HG02884 (cell line): ENCODE results near the gene CYTL1.
"Not testable (repeated sequence)": the region's sequence is repeated elsewhere in the genome, so short reads cannot be mapped to it uniquely, and the experiment has no call there.

ENCODE experiments used
- ATAC-seq: cut with Tn5 transposase; IDR thresholded peaks from one replicate; pipeline ENCODE4 v1.9.1; 2021; ENCODE audit warnings: mild to moderate bottlenecking, moderate library complexity; ENCODE audit not compliant: unreplicated experiment

Gene CYTL1

DNA sequence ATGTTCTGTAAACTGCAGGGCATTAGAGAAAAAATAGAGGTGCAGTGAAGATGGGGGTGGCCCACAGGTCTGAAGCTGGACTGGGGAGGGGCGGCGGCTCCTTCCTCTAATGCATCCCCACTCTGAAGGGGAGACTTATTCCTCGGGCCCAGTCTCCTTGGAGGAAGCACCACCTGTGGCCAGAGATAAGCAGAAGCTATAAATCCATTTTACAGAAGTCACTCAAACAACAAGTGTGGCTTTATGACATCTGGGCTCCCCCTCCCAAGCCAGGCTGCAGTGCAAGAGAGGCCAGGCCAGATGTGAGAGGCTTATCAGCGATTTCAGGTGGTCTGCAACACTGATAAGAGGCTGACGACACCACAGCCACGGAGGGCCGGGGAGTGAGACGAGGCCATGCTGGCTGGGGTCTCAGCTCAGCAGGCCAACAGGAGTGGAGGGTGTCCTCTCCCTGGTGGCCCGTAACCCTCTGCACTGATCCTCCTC is 15.8 kb downstream of the CYTL1 start:
- no peak for ATAC-seq

DNA sequence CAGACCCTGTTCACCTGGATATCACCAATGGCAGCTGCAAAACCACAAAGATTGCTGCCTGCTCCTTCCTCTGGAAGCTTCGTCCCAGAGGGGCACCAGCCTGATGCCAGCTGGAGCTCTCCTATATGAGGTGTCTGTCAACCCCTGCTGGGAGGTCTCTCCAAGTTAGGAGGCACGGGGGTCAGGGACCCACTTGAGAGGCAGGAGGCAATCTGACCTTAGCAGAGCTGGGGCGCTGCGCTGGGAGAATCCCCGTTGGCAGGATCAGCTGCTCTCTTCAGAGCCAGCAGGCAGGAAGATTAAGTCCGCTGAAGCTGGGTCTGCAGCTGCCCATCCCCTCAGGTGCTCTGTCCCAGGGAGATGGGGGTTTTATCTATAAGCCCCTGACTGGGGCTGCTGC is 17.6 kb downstream of the CYTL1 start:
- ATAC-seq = not testable (repeated sequence)

DNA sequence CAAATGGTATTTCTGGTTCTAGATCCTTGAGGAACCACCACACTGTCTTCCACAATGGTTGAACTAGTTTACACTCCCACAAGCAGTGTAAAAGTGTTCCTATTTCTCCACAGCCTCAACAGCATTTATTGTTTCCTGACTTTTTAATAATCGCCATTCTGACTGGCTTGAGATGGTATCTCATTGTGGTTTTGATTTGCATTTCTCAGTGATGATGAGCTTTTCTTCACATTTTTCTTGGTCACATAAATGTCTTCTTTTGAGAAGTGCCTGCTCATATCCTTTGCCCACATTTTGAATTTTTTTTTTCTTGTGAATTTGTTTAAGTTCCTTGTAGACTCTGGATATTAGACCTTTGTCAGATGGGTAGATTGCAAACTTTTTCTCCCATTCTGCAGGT is 22.3 kb downstream of the CYTL1 start:
- not testable (repeated sequence) for ATAC-seq

DNA sequence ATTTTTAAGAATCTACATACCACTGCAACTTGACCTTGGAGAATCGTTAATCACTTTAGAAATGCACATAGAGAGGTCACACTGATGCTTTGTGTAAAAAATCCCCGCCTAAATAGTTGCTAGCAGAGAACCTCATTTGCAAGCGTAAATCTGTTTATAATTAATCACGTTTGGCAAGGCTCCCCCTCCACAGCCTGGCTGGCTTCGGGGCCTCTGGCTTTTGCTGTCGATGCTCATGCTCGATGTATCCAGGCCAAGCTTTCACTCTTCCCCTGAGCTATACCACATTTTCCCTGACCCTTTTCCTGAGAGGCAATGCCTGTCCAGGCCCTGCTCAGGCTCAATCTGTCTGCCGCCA is 23.4 kb downstream of the CYTL1 start:
- ATAC-seq = no peak

DNA sequence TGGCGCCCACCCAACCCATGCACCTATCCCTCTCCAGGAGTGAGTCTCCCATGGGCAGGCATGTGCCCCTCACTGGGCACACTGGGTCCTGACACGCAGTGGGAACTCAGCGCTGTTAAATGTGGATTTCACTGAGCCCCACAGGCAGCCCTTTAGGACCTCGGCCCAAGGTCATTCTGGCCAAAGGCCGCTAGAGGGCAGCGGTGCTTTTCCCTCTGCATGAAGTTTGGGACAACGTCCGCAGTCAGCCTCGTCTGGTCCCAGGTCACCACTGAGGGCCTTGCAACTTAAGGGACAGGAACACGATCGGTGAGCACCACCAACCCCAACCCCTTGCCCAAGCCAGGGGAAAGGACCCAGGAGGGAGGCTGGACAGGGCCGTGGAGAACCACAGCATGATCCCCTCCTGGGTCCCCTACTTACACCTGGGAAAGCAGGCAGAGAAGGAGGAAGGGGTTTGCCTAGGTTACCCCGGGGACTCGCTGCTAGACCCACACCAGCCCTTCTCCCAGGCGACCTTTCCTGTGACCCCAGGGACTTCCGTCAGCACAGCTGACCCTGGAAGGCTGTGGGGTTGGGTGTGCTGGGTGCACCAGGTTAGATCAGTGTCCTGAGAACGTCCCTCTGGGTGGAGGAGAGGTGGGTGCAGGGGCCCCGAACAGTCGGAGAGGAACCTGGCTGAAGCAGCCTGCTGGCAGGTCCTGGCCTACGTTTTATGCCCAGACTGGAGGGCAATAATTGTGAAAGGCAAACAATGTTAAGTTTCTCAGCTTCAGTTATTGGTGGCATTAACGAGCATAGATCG is 24.0 kb downstream of the CYTL1 start:
- ATAC-seq = no peak

DNA sequence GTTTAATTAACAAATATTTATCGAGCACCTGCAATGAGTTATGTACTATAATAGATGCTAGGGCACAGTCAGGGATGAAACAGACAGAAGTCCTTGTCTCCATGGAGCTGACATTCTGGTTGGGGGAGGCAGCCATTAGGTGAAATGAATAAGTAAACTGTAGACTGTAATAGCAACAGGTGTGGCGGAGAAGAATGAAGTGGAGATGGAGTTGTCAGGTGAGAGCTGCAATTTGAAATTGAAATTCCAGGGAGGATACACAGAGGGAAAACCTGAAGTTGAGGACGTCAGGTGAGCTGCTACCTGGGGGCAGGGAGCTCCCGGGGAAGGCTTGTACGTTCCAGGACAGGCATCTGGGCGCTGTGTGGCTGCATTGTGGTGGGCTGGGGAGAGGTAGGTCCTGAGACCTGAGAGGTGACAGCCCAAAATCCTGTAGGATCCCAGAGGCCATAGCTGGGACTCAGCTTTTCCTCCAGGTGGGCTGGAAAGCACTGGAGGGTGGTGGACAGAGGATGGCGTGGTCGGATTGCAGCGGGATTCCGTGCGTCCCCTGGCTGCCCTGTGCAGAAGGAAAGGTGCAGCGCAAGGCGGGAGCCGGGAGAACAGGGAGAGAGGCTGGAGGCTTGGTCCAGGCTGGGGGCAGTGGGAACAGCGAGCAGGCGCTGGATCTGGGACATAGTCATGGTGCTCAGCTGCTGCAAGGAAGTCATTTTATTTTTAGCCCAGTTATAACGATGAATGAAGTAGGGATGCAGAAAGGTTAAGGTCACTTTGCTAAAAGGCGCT is 24.8 kb downstream of the CYTL1 start:
- ATAC-seq = no peak

DNA sequence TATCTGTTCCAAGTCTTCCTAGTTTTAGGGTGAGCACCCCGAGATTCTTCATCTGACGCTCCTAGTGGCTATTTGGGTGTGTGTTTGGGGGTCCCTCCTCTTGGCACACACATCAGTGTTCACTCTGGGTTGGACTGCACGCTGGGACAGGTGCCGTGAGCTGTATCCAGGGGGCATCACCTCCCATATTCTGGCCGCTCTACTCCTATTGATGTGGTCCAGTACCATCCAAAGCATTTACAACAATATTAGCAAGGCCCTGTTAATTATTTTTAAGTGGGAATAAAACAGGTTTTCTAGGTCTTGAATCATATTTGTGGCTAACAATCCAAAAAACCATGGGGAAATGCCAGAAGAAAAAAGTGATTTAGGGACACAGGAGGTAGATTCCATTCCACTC is 26.4 kb downstream of the CYTL1 start:
- no peak for ATAC-seq

DNA sequence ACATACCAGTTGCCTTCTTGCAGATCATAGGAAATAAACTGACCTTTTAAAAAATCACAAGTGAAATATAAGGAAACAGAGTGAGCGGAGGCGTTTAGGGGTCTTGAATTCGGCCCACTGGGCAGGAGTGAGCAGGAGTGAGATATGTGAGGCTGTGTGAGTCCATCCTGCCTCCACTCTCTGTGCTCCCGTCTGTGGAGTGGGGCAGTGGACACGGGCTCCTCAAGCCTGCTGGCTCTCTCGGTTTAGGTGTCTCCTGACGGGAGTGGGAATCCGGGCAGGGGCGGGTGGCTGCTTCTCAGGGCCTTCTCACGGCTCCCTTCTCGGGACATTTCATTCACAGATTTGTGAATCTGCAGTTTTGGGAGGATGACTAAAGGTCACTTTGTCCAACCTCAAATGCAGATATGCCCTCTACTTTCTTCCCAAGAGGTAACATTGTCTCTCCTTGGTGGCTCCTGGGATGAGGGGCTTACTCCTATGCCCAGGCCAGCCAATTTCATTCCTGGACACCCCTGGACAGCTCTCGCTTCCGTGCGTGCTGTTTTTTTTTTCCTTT is 27.6 kb downstream of the CYTL1 start:
- no peak for ATAC-seq

DNA sequence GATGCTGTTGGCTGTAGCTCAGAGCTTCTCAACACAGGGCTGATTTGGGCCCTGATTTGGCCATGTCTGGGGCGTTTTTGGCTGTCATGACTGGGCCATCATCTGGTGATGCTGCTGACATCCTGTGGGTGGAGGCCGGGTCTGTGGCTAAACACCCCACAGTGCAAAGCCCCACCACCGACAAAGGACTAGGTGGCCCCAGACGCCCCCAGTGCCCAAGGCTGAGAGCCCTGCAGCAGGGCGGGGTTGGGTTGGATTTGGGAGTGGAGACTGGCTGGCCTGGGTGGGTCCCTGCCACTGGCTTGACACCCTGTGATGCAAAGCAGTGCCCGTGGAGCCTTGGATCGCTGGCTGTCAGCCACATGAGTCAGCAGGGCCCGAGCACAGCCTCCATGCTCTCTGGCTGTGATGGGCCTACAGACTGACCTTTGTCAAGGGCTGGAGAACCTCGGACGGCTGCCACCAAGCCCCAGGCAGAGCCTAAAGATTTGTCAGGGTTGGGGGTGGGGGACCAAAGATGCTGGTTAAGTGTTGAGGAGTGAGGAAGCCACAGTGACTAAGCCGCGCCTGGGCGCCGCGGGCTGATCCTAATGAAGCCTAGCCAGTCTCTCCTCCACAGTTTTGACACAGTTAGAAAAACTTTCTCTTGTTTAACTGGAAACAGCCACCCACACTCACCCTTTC is 28.3 kb downstream of the CYTL1 start:
- no peak for ATAC-seq

DNA sequence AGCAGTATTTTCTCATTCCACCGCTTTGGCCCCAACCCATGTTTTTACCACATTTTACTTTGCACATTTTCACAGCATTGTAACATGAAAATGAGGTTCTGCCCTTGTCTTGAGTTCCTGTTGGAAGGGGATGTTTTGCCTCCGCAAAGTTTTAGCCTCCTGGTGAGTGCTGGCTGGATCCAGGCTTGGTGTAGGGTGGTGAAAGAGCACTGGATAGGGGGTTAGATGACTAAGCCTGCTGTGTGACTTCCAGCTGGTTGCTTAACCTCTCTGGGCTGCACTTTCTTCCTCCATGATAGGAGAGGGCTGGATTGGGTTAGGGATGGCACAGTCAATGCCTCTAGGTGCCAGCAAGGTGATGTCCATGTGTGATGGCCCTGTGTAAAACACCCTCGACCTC is 28.9 kb downstream of the CYTL1 start:
- no peak for ATAC-seq

DNA sequence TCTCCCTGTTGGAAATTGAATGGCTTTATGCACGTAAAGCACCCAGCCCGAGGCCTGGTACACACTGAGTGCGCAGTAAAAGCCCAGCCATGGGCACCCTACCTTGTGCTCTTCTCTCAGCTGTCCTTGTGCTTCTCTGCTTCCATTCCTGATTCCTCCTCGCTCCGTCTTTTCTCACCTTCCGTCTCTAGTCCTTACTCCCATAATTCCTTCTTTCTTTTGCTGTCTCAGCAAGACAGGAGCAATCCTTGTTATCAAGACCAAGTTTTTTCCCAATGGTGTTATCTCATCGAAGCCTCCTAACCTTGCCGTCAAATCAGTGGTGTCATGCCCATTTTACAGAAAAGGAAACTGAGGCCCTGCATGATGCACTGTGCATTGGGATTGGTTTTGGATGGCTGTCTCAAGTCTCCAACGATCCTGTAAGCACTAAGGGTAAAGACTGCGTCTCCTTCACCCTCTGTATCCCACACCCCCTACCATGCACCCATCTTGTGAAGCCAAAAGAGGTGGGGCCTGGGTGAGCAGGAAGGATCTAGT is 30.1 kb downstream of the CYTL1 start:
- ATAC-seq = no peak

DNA sequence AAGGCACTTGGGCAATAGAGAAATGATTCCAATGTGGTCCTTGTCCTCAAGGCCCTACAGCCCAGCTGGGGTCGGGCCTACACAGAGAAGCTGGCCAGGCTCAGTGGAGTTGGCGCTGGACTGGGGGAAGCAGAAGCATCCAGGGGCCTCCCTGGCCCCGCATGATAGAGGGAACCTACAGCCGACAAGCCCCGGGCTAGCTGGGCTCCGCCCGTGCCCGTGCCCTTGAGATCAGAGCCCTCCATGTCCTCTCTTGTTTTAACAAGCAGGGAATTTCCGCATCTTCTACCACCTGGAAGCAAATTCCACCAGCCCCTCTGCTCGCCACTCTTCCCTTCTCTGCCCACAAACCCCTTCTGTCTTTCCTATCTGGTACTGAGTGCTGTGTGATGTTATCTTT is 31.6 kb downstream of the CYTL1 start:
- ATAC-seq = no peak

DNA sequence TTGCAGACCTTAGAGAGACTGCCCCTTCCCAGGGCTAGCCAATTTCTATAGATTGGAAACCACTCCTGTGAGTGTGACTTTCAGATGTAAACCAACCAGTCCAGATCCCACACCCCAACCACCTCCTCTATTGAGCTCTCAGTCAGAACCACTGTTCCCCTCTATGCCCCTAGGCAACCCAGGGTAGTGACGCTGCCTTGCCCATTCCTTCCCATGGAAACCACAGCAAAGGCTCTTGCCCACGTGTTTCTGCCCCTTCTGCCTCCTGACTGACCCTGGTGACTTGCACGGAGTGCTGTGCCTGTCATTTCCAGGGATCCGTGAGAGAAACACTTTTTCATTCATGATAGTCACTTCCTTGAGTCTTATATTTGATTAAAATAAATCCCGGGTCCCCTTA is 32.4 kb downstream of the CYTL1 start:
- no peak for ATAC-seq

DNA sequence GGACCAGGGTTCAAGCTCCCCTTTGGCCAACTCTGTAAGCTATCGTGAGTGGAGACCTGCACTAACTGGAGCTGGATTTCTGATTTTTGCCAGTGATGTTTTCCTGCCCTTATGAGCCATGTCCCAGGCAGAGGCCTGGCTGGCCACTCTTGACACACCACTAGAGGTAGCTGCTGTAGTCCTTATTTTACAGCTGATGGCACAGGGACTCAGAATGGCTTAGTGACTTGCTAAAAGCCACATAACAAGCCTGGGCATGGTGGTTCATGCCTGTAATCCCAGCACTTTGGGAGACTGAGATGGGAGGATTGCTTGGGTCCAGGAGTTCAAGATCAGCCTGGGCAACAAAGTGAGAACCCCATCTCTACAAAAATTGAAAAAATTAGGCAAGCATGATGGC is 33.4 kb downstream of the CYTL1 start:
- ATAC-seq = no peak

DNA sequence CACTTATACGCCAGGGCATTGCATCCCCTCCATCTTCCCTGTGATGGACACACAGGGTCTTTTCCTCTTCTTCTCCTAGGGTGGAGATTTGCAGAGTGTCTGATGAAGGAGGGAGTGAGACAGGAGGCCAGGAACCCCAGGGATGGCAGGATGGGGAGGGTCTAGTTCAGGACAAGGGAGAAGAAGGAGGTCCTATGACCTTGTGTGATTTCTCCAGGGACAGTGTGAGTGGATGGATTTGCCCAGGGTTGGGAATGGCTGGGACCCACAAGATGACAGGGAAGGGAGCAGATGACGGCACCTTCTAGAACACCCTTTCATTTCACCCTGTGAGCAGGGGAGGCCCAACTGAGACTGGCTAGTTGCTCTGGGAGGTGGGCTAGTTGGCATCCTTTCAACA is 34.2 kb downstream of the CYTL1 start:
- ATAC-seq = no peak

DNA sequence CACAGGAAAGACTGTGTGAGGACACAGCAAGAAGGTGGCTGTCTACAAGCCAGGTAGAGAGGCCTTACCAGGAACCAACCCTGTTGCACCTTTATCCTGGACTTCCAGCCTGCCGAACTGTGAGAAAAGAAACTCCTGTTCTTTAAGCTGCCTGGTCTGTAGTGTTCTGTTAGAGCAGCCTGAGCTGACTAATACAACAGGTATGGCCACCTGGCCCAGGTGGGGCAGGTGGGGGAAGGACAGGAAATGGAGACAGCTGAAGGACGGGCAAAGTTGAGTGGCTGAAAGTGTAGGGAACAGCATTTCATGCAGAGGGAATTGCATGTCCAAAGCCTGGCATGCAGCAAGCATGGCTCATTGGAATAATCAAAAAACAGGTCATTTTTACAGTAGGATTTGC is 35.1 kb downstream of the CYTL1 start:
- no peak for ATAC-seq

DNA sequence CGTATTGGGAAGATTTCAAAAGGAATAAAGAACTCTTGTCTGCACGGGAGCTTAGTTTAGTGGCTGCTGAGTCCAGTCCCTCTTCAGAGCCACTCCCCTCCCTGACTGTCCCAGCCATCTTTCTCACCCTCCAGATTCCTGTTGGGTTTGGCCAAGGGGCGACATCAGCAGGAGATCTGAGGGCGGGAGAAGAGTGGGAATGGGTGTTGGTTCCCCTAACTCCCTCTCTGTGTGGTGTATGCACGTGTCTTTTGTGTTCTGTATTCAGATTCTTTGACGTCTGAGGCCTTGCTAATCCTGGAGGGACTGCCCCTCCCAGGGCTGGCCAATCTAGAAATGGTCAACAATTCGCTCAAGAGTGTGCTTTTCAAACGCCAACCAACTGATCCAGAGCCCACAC is 37.4 kb downstream of the CYTL1 start:
- no peak for ATAC-seq

DNA sequence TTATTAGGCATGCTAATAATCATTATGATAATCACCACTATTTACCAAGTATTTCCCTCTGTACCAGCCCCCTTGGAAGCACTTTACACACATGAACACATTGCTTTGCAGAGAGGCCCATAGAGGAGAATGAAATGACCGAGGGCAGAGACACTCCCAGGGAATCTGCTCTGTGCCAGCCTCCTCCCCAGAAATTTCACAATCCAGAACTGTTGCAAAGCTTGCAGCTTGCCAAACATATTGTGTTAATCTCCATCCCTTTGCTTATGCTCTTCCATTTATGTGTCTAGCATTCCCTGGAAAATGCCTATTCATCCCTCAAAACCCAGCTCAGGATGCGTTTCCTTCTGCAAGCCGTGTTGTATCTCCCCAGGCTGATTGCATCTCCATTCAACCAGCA is 37.8 kb downstream of the CYTL1 start:
- no peak for ATAC-seq

DNA sequence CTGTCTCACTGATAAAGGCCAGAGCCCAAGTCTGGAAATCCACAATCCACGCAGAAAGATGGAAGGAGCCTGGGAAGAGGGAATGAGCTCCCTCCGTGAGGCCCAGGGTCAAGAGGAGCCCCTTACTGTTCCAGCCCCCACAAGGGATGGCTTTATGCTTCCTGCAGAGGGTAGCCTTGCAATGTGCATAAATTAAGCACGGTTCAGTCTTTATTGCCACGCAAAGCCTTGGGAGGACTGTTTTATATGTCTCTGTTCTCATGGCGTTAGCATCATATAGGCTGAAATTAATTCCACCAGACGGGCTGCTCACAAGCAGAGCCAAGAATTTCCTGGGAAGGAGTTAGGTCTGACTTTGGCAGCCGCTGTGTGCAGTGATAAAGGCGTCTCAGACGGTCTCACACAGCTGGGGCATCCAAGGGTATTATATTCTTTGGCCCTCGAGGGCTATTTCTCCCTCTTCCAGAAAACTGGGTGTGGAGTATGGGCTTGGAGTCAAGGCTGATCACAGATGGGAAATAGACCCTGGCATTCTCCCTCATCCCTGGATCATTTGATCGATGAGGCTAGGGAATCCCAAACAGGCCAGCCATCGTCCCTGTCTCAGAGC is 38.5 kb downstream of the CYTL1 start:
- no peak for ATAC-seq

DNA sequence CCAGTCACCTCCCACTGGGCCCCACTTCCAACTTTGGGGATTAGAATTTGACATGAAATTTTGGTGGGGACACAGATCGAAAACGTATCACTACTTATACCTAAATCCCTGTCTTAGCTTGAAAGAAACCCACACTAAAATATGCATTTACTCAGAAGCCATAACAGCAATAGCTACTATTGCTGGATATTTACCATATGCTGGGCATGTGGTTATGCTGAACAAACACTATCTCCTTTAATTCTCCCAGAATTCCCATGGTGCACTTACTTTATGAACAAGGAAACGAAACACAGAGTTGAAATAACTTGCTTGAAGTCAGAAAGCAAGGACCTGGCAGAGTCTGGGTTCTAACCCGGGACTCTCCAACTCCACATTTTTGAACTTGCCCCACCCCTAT is 39.3 kb downstream of the CYTL1 start:
- ATAC-seq = no peak

DNA sequence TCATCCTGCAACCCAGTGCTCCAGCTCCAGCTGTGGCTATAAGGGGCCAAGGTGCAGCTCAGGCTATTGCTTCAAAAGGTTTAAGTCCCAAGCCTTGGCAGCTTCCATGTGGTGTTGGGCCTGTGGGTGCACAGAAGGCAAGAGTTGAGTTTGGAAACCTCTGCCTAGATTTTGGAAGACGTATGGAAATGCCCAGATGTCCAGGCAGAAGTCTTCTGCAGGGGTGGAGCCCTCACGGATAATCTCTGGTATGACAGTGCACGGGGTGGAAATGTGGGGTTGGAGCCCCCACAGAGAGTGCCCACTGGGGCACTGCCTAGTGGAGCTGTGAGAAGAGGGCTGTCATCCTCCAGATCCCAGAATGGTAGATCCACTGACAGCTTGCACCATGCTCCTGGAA is 44.5 kb downstream of the CYTL1 start:
- ATAC-seq = no peak
